WTC11 (cell line): ENCODE results near the gene OR52E1.

Experiments used
- CREB1 ChIP-seq: sonication (generic); formaldehyde crosslinking; IDR thresholded peaks from 2 replicates; pipeline ENCODE4 v1.8.0; 2023; ENCODE audit warnings: mild to moderate bottlenecking, missing genetic modification reagents
- IRF2 ChIP-seq: sonication (generic); formaldehyde crosslinking; IDR thresholded peaks from 2 replicates; pipeline ENCODE4 v1.8.0; 2022; ENCODE audit warnings: low read depth, missing genetic modification reagents, borderline replicate concordance
- NFE2L1 ChIP-seq: sonication (generic); formaldehyde crosslinking; IDR thresholded peaks from 2 replicates; pipeline ENCODE4 v1.8.1; 2023; ENCODE audit warnings: missing genetic modification reagents
- SP1 ChIP-seq: sonication (generic); formaldehyde crosslinking; conservative IDR thresholded peaks from 2 replicates; pipeline ENCODE4 v1.8.1; 2022; ENCODE audit warnings: missing genetic modification reagents
- TEAD4 ChIP-seq: sonication (generic); formaldehyde crosslinking; IDR thresholded peaks from 2 replicates; pipeline ENCODE4 v1.8.0; 2022; ENCODE audit warnings: mild to moderate bottlenecking, missing genetic modification reagents
- TF ChIP-seq, protein P1 (sequence below): fragments of 200-600 bp; IDR thresholded peaks from 2 replicates; pipeline ENCODE4 v1.8.0; 2022; ENCODE audit warnings: antibody characterized with exemption
- TF ChIP-seq, protein P2 (sequence below): sonication (generic); formaldehyde crosslinking; IDR thresholded peaks from 2 replicates; pipeline ENCODE4 v1.8.0; 2023; ENCODE audit warnings: missing genetic modification reagents, mild to moderate bottlenecking, borderline replicate concordance
- TF ChIP-seq, protein P3 (sequence below): sonication (generic); formaldehyde crosslinking; IDR thresholded peaks from 2 replicates; pipeline ENCODE4 v1.8.1; 2022; ENCODE audit warnings: low read depth, missing genetic modification reagents, borderline replicate concordance
- TF ChIP-seq, protein P4 (sequence below): sonication (generic); formaldehyde crosslinking; IDR thresholded peaks from 2 replicates; pipeline ENCODE4 v1.8.0; 2022; ENCODE audit warnings: mild to moderate bottlenecking, missing genetic modification reagents
- TF ChIP-seq, protein P5 (sequence below): sonication (generic); formaldehyde crosslinking; IDR thresholded peaks from 2 replicates; pipeline ENCODE4 v1.8.0; 2022; ENCODE audit warnings: missing genetic modification reagents
- TF ChIP-seq, protein P6 (sequence below): sonication (generic); formaldehyde crosslinking; conservative IDR thresholded peaks from 2 replicates; pipeline ENCODE4 v1.8.1; 2022; ENCODE audit warnings: mild to moderate bottlenecking, missing genetic modification reagents
- TF ChIP-seq, protein P7 (sequence below): sonication (generic); formaldehyde crosslinking; IDR thresholded peaks from 2 replicates; pipeline ENCODE4 v1.8.1; 2022; ENCODE audit warnings: mild to moderate bottlenecking, moderate library complexity, missing genetic modification reagents

DNA sequence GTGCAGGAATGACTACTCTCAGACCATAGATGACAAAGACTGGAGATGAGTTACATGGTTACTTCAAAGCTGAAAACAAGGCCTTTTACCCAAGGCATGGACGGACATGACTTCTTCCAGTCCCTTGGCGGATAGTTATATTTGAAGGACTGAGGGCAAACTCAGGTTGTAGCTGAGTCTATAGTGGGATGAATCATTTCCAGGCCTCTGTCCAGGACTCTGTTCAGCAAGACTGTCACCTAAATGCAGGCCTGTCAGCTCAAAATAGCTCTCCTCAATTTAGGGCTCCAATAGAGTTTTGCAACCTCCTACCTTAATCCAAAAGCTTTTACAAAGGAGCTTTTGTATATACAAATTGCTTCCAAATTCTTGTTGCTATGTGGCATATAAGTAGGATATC, 47.4 kb upstream of the OR52E1 start:
- TF ChIP-seq, protein P1, sequence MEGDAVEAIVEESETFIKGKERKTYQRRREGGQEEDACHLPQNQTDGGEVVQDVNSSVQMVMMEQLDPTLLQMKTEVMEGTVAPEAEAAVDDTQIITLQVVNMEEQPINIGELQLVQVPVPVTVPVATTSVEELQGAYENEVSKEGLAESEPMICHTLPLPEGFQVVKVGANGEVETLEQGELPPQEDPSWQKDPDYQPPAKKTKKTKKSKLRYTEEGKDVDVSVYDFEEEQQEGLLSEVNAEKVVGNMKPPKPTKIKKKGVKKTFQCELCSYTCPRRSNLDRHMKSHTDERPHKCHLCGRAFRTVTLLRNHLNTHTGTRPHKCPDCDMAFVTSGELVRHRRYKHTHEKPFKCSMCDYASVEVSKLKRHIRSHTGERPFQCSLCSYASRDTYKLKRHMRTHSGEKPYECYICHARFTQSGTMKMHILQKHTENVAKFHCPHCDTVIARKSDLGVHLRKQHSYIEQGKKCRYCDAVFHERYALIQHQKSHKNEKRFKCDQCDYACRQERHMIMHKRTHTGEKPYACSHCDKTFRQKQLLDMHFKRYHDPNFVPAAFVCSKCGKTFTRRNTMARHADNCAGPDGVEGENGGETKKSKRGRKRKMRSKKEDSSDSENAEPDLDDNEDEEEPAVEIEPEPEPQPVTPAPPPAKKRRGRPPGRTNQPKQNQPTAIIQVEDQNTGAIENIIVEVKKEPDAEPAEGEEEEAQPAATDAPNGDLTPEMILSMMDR: no peak
- TF ChIP-seq, protein P2, sequence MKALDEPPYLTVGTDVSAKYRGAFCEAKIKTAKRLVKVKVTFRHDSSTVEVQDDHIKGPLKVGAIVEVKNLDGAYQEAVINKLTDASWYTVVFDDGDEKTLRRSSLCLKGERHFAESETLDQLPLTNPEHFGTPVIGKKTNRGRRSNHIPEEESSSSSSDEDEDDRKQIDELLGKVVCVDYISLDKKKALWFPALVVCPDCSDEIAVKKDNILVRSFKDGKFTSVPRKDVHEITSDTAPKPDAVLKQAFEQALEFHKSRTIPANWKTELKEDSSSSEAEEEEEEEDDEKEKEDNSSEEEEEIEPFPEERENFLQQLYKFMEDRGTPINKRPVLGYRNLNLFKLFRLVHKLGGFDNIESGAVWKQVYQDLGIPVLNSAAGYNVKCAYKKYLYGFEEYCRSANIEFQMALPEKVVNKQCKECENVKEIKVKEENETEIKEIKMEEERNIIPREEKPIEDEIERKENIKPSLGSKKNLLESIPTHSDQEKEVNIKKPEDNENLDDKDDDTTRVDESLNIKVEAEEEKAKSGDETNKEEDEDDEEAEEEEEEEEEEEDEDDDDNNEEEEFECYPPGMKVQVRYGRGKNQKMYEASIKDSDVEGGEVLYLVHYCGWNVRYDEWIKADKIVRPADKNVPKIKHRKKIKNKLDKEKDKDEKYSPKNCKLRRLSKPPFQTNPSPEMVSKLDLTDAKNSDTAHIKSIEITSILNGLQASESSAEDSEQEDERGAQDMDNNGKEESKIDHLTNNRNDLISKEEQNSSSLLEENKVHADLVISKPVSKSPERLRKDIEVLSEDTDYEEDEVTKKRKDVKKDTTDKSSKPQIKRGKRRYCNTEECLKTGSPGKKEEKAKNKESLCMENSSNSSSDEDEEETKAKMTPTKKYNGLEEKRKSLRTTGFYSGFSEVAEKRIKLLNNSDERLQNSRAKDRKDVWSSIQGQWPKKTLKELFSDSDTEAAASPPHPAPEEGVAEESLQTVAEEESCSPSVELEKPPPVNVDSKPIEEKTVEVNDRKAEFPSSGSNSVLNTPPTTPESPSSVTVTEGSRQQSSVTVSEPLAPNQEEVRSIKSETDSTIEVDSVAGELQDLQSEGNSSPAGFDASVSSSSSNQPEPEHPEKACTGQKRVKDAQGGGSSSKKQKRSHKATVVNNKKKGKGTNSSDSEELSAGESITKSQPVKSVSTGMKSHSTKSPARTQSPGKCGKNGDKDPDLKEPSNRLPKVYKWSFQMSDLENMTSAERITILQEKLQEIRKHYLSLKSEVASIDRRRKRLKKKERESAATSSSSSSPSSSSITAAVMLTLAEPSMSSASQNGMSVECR (CRISPR knock-in tag): no peak
- TF ChIP-seq, protein P3, sequence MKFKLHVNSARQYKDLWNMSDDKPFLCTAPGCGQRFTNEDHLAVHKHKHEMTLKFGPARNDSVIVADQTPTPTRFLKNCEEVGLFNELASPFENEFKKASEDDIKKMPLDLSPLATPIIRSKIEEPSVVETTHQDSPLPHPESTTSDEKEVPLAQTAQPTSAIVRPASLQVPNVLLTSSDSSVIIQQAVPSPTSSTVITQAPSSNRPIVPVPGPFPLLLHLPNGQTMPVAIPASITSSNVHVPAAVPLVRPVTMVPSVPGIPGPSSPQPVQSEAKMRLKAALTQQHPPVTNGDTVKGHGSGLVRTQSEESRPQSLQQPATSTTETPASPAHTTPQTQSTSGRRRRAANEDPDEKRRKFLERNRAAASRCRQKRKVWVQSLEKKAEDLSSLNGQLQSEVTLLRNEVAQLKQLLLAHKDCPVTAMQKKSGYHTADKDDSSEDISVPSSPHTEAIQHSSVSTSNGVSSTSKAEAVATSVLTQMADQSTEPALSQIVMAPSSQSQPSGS: no peak
- no peak for TF ChIP-seq TEAD4
- TF ChIP-seq, protein P4, sequence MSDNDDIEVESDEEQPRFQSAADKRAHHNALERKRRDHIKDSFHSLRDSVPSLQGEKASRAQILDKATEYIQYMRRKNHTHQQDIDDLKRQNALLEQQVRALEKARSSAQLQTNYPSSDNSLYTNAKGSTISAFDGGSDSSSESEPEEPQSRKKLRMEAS: no peak
- TF ChIP-seq, protein P5, sequence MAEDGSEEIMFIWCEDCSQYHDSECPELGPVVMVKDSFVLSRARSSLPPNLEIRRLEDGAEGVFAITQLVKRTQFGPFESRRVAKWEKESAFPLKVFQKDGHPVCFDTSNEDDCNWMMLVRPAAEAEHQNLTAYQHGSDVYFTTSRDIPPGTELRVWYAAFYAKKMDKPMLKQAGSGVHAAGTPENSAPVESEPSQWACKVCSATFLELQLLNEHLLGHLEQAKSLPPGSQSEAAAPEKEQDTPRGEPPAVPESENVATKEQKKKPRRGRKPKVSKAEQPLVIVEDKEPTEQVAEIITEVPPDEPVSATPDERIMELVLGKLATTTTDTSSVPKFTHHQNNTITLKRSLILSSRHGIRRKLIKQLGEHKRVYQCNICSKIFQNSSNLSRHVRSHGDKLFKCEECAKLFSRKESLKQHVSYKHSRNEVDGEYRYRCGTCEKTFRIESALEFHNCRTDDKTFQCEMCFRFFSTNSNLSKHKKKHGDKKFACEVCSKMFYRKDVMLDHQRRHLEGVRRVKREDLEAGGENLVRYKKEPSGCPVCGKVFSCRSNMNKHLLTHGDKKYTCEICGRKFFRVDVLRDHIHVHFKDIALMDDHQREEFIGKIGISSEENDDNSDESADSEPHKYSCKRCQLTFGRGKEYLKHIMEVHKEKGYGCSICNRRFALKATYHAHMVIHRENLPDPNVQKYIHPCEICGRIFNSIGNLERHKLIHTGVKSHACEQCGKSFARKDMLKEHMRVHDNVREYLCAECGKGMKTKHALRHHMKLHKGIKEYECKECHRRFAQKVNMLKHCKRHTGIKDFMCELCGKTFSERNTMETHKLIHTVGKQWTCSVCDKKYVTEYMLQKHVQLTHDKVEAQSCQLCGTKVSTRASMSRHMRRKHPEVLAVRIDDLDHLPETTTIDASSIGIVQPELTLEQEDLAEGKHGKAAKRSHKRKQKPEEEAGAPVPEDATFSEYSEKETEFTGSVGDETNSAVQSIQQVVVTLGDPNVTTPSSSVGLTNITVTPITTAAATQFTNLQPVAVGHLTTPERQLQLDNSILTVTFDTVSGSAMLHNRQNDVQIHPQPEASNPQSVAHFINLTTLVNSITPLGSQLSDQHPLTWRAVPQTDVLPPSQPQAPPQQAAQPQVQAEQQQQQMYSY (CRISPR knock-in tag): no peak
- no peak for TF ChIP-seq IRF2 (CRISPR knock-in tag)
- TF ChIP-seq CREB1: no peak
- no peak for TF ChIP-seq SP1 (CRISPR knock-in tag)
- no peak for TF ChIP-seq NFE2L1 (CRISPR knock-in tag)
- TF ChIP-seq, protein P6, sequence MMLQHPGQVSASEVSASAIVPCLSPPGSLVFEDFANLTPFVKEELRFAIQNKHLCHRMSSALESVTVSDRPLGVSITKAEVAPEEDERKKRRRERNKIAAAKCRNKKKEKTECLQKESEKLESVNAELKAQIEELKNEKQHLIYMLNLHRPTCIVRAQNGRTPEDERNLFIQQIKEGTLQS (CRISPR knock-in tag): no peak
- TF ChIP-seq, protein P7, sequence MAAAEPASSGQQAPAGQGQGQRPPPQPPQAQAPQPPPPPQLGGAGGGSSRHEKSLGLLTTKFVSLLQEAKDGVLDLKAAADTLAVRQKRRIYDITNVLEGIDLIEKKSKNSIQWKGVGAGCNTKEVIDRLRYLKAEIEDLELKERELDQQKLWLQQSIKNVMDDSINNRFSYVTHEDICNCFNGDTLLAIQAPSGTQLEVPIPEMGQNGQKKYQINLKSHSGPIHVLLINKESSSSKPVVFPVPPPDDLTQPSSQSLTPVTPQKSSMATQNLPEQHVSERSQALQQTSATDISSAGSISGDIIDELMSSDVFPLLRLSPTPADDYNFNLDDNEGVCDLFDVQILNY (CRISPR knock-in tag): no peak
